ENCODE measurements around the gene PRCD.

- TF ChIP-seq CTCF (IDR thresholded peaks at IDR 0.05) (no peak), POLR2AphosphoS5 (IDR thresholded peaks at IDR 0.05; ENCODE audit: insufficient read depth in 1 of 2, low read depth in 1 of 2) (no peak), POLR2A (IDR thresholded peaks at IDR 0.05) (no peak)
Measured at GRCh38 chr17:76576189-76576588, 36.3 kb downstream of the PRCD start.

All from vagina (tissue), 2 donors.